H9 (cell line): Measurements from ENCODE around the gene PELO. TPM values are rescaled to one million over a fixed set of nuclear protein-coding genes. Genes with fewer than 3 reads are reported as not detected.
"Not testable (repeated sequence)": the region's sequence is repeated elsewhere in the genome, so short reads cannot be mapped to it uniquely, and the experiment has no call there.

Source experiments
- DNase-seq: peaks from one replicate; pipeline ENCODE4 v3.0.0-alpha.2; 2017
- H2AFZ ChIP-seq: one replicate; pipeline ENCODE4 v1.6.1; 2013; ENCODE audit warnings: mild to moderate bottlenecking, low read length, control low read depth, moderate library complexity
- H2AK5ac ChIP-seq: 2 replicates; pipeline ENCODE4 v1.6.1; 2013; ENCODE audit warnings: low read length, control low read depth, mixed read lengths; ENCODE audit not compliant: insufficient read length
- H2BK120ac ChIP-seq: one replicate; pipeline ENCODE4 v1.6.1; 2013; ENCODE audit warnings: low read depth, mild to moderate bottlenecking, low read length, control low read depth, inconsistent platforms; ENCODE audit not compliant: poor library complexity, severe bottlenecking
- H2BK12ac ChIP-seq: 2 replicates; pipeline ENCODE4 v1.6.1; 2013; ENCODE audit warnings: low read length, control low read depth, mixed read lengths, low read depth; ENCODE audit not compliant: insufficient read length
- H2BK15ac ChIP-seq: 2 replicates; pipeline ENCODE4 v1.6.1; 2013; ENCODE audit warnings: low read depth, low read length, control low read depth
- H2BK20ac ChIP-seq: one replicate; pipeline ENCODE4 v1.6.1; 2013; ENCODE audit warnings: low read depth, mild to moderate bottlenecking, low read length, control low read depth, inconsistent platforms; ENCODE audit not compliant: poor library complexity, severe bottlenecking
- H2BK5ac ChIP-seq: 2 replicates; pipeline ENCODE4 v1.6.1; 2013; ENCODE audit warnings: low read length, control low read depth, mixed read lengths; ENCODE audit not compliant: insufficient read length
- H3K14ac ChIP-seq: 2 replicates; pipeline ENCODE4 v1.6.1; 2013; ENCODE audit warnings: low read length, control low read depth; ENCODE audit not compliant: insufficient read depth
- H3K18ac ChIP-seq: 2 replicates; pipeline ENCODE4 v1.6.1; 2013; ENCODE audit warnings: low read depth, mild to moderate bottlenecking, mixed read lengths, low read length, control low read depth; ENCODE audit not compliant: insufficient read length
- H3K23ac ChIP-seq: 2 replicates; pipeline ENCODE4 v1.6.1; 2013; ENCODE audit warnings: low read length, control low read depth, mixed read lengths, low read depth; ENCODE audit not compliant: insufficient read length
- H3K23me2 ChIP-seq: 2 replicates; pipeline ENCODE4 v1.6.1; 2013; ENCODE audit warnings: low read depth, mild to moderate bottlenecking, mixed read lengths, low read length, control low read depth; ENCODE audit not compliant: insufficient read length, poor library complexity, severe bottlenecking
- H3K27ac ChIP-seq: 2 replicates; pipeline ENCODE4 v1.5.1; 2013; ENCODE audit warnings: low read length, control low read depth, mixed read lengths, low read depth; ENCODE audit not compliant: insufficient read length
- H3K27me3 ChIP-seq: 2 replicates; pipeline ENCODE4 v1.6.1; 2013; ENCODE audit warnings: low read length, control low read depth, inconsistent platforms; ENCODE audit not compliant: insufficient read depth
- H3K4ac ChIP-seq: 2 replicates; pipeline ENCODE4 v1.6.1; 2013; ENCODE audit warnings: low read depth, mild to moderate bottlenecking, control low read depth, inconsistent platforms, low read length, moderate library complexity
- H3K4me1 ChIP-seq: 2 replicates; pipeline ENCODE4 v1.6.1; 2013; ENCODE audit warnings: low read length, control low read depth, inconsistent platforms; ENCODE audit not compliant: insufficient read depth
- H3K4me2 ChIP-seq: 2 replicates; pipeline ENCODE4 v1.6.1; 2013; ENCODE audit warnings: low read length, control low read depth, mixed read lengths; ENCODE audit not compliant: insufficient read length, insufficient read depth
- H3K56ac ChIP-seq: 2 replicates; pipeline ENCODE4 v1.6.1; 2013; ENCODE audit warnings: low read depth, mild to moderate bottlenecking, mixed read lengths, low read length, control low read depth; ENCODE audit not compliant: insufficient read length
- H3K79me1 ChIP-seq: 2 replicates; pipeline ENCODE4 v1.6.1; 2013; ENCODE audit warnings: low read depth, mild to moderate bottlenecking, moderate library complexity, low read length, control low read depth, inconsistent platforms; ENCODE audit not compliant: insufficient read depth, poor library complexity, severe bottlenecking
- H3K79me2 ChIP-seq: 2 replicates; pipeline ENCODE4 v1.6.1; 2013; ENCODE audit warnings: low read length, control low read depth, inconsistent platforms; ENCODE audit not compliant: insufficient read depth
- H3K9ac ChIP-seq: 2 replicates; pipeline ENCODE4 v1.6.1; 2013; ENCODE audit warnings: low read length, control low read depth, mixed read lengths; ENCODE audit not compliant: insufficient read length; ENCODE audit errors: extremely low read depth
- H3K9me3 ChIP-seq: one replicate; pipeline ENCODE4 v1.6.1; 2013; ENCODE audit warnings: low read depth, low read length, inconsistent platforms; ENCODE audit not compliant: control insufficient read depth
- H3T11ph ChIP-seq: one replicate; pipeline ENCODE4 v1.6.1; 2013; ENCODE audit warnings: mild to moderate bottlenecking, low read length, control low read depth, inconsistent platforms
- H4K20me1 ChIP-seq: one replicate; pipeline ENCODE4 v1.6.1; 2013; ENCODE audit not compliant: control insufficient read depth, insufficient read length, insufficient read depth
- H4K5ac ChIP-seq: 2 replicates; pipeline ENCODE4 v1.6.1; 2013; ENCODE audit warnings: low read depth, mild to moderate bottlenecking, mixed read lengths, low read length, control low read depth; ENCODE audit not compliant: insufficient read length
- H4K8ac ChIP-seq: replicated peaks from 2 replicates; pipeline ENCODE4 v1.6.1; 2013; ENCODE audit warnings: low read length, control low read depth, mixed read lengths, low read depth; ENCODE audit not compliant: insufficient read length
- H4K91ac ChIP-seq: 2 replicates; pipeline ENCODE4 v1.6.1; 2013; ENCODE audit warnings: low read depth, mild to moderate bottlenecking, moderate library complexity, mixed read lengths, low read length, control low read depth; ENCODE audit not compliant: insufficient read length
- H3K27ac Mint-ChIP-seq, 3 experiments: 2 replicates in 2 of 3; 3 replicates in 1 of 3; pipeline ENCODE4 v1.8.0; 2020 to 2021; ENCODE audit warnings: mixed read lengths in 3 of 3, mild to moderate bottlenecking in 1 of 3, moderate library complexity in 1 of 3
- H3K27me3 Mint-ChIP-seq: 2 replicates; pipeline ENCODE4 v1.8.0; 2021; ENCODE audit warnings: low read depth, mild to moderate bottlenecking, moderate library complexity, mixed read lengths
- H3K36me3 Mint-ChIP-seq, 3 experiments: 2 replicates in 2 of 3; 3 replicates in 1 of 3; pipeline ENCODE4 v1.8.0; 2020 to 2021; ENCODE audit warnings: low read depth in 3 of 3, mixed read lengths in 3 of 3; ENCODE audit not compliant: insufficient read depth in 1 of 3
- H3K4me1 Mint-ChIP-seq, 2 experiments: 2 replicates each; pipeline ENCODE4 v1.8.0; 2020; ENCODE audit warnings: mixed read lengths in 2 of 2
- H3K4me3 Mint-ChIP-seq, 2 experiments: 2 replicates in 1 of 2; 3 replicates in 1 of 2; pipeline ENCODE4 v1.8.0; 2020 to 2021; ENCODE audit warnings: mild to moderate bottlenecking in 2 of 2, mixed read lengths in 2 of 2, moderate library complexity in 1 of 2
- H3K9me3 Mint-ChIP-seq, 2 experiments: 2 replicates in 1 of 2; 3 replicates in 1 of 2; pipeline ENCODE4 v1.8.0; 2020; ENCODE audit warnings: mild to moderate bottlenecking in 2 of 2, mixed read lengths in 2 of 2, moderate library complexity in 1 of 2
- CTCF ChIP-seq: fragments of 200-600 bp; sonication (generic); conservative IDR thresholded peaks from 3 replicates; pipeline ENCODE4 v1.8.0; 2021; ENCODE audit warnings: antibody characterized with exemption, mild to moderate bottlenecking
- WGBS: extraction: QIAGEN DNeasy Blood & Tissue Kit; methylation state at CpG from one replicate; pipeline ENCODE4 v1.1.7; 2013; ENCODE audit warnings: missing lambda C conversion rate, low lambda C conversion rate, mixed read lengths; ENCODE audit not compliant: insufficient read length; ENCODE audit errors: extremely low coverage; 5-methylcytosine and 5-hydroxymethylcytosine counted together
- total RNA-seq: library from RNA; stranded (reverse); gene quantifications from 2 replicates; pipeline ENCODE4 v1.2.1, GENCODE V29; 2021

Gene PELO
- total RNA-seq, 1 experiment from 2014 or later = 20.3 TPM

GRCh38 chr5:52743970-52744369, 43.7 kb upstream of the PELO start:
- no peaks in the 10 kb centered on the region for H3K36me3 Mint-ChIP-seq
- H3K23ac ChIP-seq = no peak overlapping the region
- no peaks in the 10 kb centered on the region for H3K9me3 Mint-ChIP-seq
- H4K20me1 ChIP-seq = no peaks in the 10 kb centered on the region
- no peak overlapping the region for H2BK15ac ChIP-seq
- no peak for DNase-seq
- H2BK5ac ChIP-seq = no peak overlapping the region
- no CpG with 5 or more reads among the region's 1 CpG for WGBS
- H3T11ph ChIP-seq = no peak overlapping the region
- H3K4ac ChIP-seq = no peak overlapping the region
- no peaks in the 10 kb centered on the region for H3K27me3 Mint-ChIP-seq
- H2BK12ac ChIP-seq = no peak overlapping the region
- no peaks in the 10 kb centered on the region for H3K79me2 ChIP-seq
- no peaks in the 10 kb centered on the region for H3K9me3 ChIP-seq
- no peak overlapping the region for H2AK5ac ChIP-seq
- H3K27me3 ChIP-seq = no peaks in the 10 kb centered on the region
- no peak for TF ChIP-seq CTCF
- no peaks in the 10 kb centered on the region for H3K79me1 ChIP-seq
- no peak overlapping the region for H3K56ac ChIP-seq
- no peak overlapping the region for H3K4me2 ChIP-seq
- no peak overlapping the region for H3K9ac ChIP-seq
- H3K4me1 ChIP-seq = no peaks in the 10 kb centered on the region
- no peak overlapping the region for H3K18ac ChIP-seq
- H2AFZ ChIP-seq = no peak overlapping the region
- H4K8ac ChIP-seq = no peak overlapping the region
- no peak overlapping the region for H2BK120ac ChIP-seq
- no peaks in the 10 kb centered on the region for H3K23me2 ChIP-seq
- H4K5ac ChIP-seq = no peak overlapping the region
- no peak overlapping the region for H3K4me3 Mint-ChIP-seq
- H3K27ac Mint-ChIP-seq = no peak overlapping the region
- no peak overlapping the region for H3K14ac ChIP-seq
- peaks cover 0 to under 1% of the 10 kb centered on the region in 2 experiments; a peak in 1 of 4 replicates for H3K4me1 Mint-ChIP-seq
- H2BK20ac ChIP-seq = no peak overlapping the region
- H4K91ac ChIP-seq = no peak overlapping the region
- H3K27ac ChIP-seq = no peak overlapping the region

- not testable (repeated sequence) for H3K4me3 Mint-ChIP-seq, H3K79me1 ChIP-seq, H2BK12ac ChIP-seq, H3K79me2 ChIP-seq, H4K8ac ChIP-seq, DNase-seq, H2AFZ ChIP-seq, H3T11ph ChIP-seq, H3K18ac ChIP-seq, H4K20me1 ChIP-seq, H3K36me3 Mint-ChIP-seq, H3K27ac ChIP-seq, H3K56ac ChIP-seq, H3K14ac ChIP-seq, H3K4ac ChIP-seq, H2BK120ac ChIP-seq, H4K5ac ChIP-seq, H3K9me3 Mint-ChIP-seq, H2AK5ac ChIP-seq, H3K9me3 ChIP-seq, H4K91ac ChIP-seq, H2BK20ac ChIP-seq, H2BK15ac ChIP-seq, H3K27me3 ChIP-seq, H3K23ac ChIP-seq, H3K4me1 ChIP-seq, H3K9ac ChIP-seq, H2BK5ac ChIP-seq, H3K23me2 ChIP-seq, H3K27me3 Mint-ChIP-seq, H3K4me2 ChIP-seq
- Mint-ChIP-seq H3K27ac (peak overlapping the region in 1 of 3 experiments; percentile 91; a peak in 1 of 7 replicates), H3K4me1 (peaks cover 9 to 10% of the 10 kb centered on the region in 2 experiments)
- no CpG with 5 or more reads among the region's 2 CpGs for WGBS
Observed at GRCh38 chr5:52744867-52745458, 42.8 kb upstream of the PELO start.
